HG03558 (cell line): ENCODE results near the gene EDN3.

Source experiments
- ATAC-seq: cut with Tn5 transposase; IDR thresholded peaks from one replicate; pipeline ENCODE4 v1.9.1; 2021; ENCODE audit warnings: moderate number of reproducible peaks; ENCODE audit not compliant: unreplicated experiment; ENCODE audit errors: extremely low read depth

The EDN3 gene

DNA sequence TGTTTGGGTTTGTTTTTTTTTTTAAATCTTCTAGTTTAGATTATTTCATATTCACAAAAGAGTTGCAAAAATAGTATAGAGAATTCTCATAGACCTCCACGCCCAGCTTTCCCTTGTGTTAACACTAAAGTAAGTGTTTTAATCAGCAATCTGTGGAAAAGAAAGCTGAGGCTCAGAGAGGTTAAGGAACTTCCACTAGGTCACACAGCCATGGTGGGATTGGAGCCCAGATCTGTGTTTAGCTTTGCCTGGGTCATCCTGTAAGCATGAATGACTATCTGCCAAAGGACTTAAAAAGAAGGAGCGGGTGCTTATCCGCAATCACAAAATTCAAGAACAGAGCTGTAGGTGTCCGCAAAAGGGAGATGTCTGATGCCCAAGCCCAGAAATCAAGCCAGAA lies 60.5 kb downstream of the EDN3 start:
- no peak for ATAC-seq

DNA sequence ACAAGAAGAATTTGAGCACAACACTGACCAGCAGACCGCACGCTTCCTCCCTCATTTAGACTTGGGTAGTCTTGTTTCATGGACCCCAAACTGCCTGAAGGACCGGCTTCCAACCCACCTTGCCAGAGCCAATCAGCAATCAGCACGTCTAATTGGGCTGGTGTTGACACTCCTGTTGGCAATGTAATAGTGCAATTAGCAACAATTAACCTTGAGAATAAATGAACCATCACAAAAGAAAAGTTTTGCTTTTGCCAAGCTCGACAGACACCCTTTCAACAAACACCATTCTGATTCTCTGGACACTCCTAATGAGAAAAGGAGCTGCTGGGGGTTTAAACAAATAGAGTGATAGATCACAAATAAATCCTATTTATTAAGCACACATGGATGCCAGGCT lies 61.0 kb downstream of the EDN3 start:
- no peak for ATAC-seq

DNA sequence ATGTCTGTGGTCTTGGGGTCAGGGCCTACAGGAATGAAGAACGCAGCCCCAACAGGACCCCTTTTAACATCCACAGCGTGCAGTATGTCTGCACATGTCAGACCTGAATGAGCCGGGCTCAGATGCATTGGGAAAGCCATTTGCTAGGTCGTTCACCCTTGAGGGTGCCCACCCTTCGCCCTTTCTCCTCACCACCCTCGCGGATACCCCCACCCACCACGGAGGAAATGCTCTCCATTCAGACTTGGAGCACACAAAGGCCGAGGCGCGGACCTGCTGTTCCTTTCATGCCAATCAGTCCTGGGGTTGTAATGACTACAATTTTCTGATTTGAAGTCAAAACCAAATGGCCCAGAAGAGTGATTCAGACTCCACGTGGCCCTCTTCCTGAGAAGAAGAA lies 62.7 kb downstream of the EDN3 start:
- ATAC-seq = no peak

DNA sequence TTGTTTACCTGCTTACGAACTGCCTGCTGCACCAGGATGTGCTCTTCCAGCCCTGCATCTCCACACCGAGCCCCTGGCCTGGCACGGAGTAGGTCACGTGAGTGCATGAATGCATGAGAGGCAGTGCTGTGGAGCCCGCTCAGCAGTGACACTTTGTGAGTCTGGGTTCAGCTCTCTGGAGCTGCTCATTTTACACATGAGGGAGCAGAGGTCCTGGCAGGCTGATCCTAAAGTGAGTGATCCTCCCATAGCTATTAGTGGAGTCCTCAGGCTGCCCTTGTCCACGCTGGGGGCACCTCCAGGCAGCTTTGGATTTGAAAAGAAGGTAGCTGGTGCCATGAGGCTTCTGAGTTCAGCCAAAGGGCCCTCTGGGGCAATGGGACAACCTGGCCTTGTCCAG lies 64.2 kb downstream of the EDN3 start:
- no peak for ATAC-seq

DNA sequence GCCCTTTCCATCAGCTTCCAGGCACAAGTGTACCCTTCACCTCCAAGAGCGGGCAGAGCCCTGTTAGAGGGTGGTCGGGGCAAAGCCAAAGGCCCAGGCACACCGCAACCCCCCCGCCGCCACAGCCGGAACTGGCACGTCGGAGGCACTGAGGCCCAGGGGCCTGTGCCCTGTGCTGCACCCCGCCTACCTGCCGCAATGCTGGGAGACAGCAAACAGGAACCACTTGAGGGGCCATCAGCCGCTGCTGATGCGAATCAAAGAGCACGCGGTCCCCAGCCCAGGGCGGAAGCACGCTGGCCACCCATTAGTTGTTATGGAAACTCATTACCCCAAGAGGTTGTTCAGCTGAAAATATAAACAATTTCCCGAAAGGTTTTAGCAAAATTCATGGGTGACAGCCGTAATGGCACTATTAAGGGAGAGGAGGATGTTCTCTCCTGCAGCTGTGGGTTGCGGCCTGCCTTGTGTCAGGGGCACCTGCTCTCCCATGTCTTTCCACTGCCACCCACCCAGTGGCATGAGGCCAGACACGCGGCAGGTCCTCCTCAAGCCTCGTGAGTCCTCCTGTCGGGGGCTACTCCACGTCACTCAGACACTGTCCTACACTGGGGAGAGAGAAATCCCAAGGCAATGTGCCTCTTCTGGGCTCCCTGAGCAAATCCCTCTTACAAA lies 65.3 kb downstream of the EDN3 start:
- no peak for ATAC-seq

DNA sequence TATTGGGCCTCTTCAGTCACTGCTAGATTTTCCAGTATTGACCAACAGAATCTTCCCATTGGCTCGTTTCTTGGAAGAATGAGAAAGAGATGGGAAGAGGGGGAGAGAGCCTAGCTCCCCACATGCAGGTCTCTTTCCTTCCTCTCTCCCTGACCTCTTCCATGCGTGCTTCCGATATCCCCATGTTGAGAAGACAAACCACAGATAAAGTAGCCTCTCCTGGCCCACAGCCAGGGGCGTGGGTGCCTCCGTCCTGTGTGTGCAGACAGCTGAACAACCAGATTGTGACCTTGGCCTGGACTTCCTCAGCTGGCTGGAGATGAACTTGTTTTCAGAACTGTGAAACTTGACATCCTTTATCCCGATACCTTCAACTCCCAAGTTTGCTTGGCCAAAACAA lies 71.0 kb downstream of the EDN3 start:
- ATAC-seq = no peak

DNA sequence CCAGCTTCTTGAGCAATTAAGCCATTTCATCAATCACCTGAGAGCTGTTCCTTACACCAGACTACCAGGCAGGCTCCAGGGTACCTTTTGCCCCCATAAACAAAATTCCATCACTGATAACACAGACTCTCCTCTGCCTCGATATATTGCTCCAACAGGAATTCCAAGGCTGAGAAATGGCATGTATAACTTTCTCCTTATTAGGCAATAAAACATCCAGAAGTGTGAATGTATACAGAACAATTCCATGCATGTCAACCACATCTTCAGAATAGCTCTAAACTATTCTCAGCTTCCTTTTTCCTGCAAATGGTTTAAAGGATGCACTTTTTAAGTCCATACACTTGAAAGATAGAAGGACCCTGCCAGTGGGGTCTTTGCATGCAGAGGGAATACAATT lies 73.8 kb downstream of the EDN3 start:
- ATAC-seq = no peak

DNA sequence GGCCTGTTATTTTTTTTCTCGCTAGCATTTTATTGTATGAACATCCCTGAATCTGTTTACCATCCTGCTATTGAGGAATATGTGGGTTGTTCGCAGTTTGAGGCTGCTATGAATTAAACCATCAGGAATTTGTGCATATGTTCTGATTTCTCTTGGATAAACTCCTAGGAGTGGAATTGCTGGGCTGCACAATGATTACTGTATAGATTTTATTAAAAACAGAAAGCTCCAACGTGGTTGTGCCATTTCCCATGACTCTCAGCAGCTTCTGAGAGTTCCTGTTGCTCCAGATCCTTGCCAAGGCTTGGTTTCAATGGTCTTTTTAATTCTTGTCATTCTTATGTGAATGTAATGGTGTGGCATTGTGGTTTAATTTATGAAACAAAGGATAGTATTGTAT lies 75.1 kb downstream of the EDN3 start:
- ATAC-seq = no peak
